HL-60 (cell line): ENCODE data around the gene PHF21A.

ENCODE experiments used
- DNase-seq, 2 experiments: peaks; one replicate each; pipeline ENCODE4 v3.0.0-alpha.2; 2010 to 2020; ENCODE audit warnings: low read depth in 1 of 2, low spot score in 1 of 2
- H3K27ac ChIP-seq: fragments of 250-450 bp; sonication (Bioruptor Pico); replicated peaks from 2 replicates; pipeline ENCODE4 v1.5.1; 2020; ENCODE audit warnings: mild to moderate bottlenecking, moderate library complexity
- H3K27me3 ChIP-seq: fragments of 250-450 bp; sonication (Bioruptor Pico); 2 replicates; pipeline ENCODE4 v1.5.1; 2021; ENCODE audit warnings: mild to moderate bottlenecking, moderate library complexity; ENCODE audit not compliant: insufficient read depth, poor library complexity, severe bottlenecking
- H3K4me3 ChIP-seq: replicated peaks from 2 replicates; pipeline ENCODE4 v1.5.1; 2011; ENCODE audit warnings: mild to moderate bottlenecking, control low read depth, low read length; ENCODE audit not compliant: insufficient read depth
- CTCF ChIP-seq: IDR thresholded peaks from one replicate; pipeline ENCODE4 v1.5.1; 2011; ENCODE audit warnings: low read length, control low read depth, inconsistent platforms; ENCODE audit not compliant: insufficient read depth
- GABPA ChIP-seq: IDR thresholded peaks from 2 replicates; pipeline ENCODE4 v1.6.1; 2012; ENCODE audit warnings: low read depth
- POLR2AphosphoS5 ChIP-seq: IDR thresholded peaks from 2 replicates; pipeline ENCODE4 v1.6.1; 2012; ENCODE audit warnings: low read depth
- REST ChIP-seq: IDR thresholded peaks from 2 replicates; pipeline ENCODE4 v1.6.1; 2012; ENCODE audit warnings: low read depth; ENCODE audit not compliant: insufficient replicate concordance
- SPI1 ChIP-seq: IDR thresholded peaks from 2 replicates; pipeline ENCODE4 v1.6.1; 2012; ENCODE audit warnings: low read depth, mild to moderate bottlenecking, borderline replicate concordance

Gene PHF21A

DNA sequence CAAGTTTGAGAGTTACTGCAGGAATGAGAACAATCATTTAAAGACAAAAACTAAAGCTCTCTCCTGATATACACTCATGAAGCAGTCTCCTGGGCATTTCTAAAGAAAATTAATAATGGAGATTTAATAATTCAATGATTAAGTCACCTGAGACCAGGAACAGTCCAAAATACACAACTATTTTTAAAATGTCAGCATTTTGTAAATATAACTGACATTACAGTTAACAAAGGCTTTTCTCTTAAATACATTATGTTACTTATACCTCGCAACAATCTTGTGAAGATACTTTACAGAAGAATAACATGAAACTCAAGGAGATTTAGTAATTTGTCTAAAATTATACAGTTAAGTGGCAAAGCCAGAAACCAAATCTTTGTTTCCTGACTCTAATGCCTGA, 111.2 kb downstream of the PHF21A start:
- H3K27me3 ChIP-seq: no peaks in the 10 kb centered on the region
- no peak overlapping the region for H3K27ac ChIP-seq
- no peak overlapping the region for H3K4me3 ChIP-seq
- no peak for DNase-seq
- TF ChIP-seq CTCF (no peak), SPI1 (no peak), GABPA (no peak), POLR2AphosphoS5 (no peak), REST (no peak)

DNA sequence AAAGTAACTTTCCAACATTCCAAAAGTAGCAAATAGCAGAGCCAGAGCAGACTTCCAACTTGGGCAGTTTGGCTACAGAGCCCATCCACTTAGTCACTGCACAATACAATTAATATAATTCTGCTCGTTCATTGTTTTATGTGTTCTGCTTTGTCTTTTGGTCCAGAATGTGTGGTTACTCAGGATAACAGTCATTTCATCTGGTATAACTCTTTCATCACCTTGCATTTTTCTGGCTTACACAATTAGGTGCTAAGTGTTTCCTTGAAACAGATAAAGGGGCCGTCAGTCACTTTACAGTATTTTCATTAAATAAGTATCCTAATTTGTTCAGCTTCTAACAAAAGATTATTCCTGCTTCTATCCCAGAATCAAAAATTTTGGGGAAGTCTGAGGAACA, 111.6 kb downstream of the PHF21A start:
- no peak overlapping the region for H3K4me3 ChIP-seq
- no peak overlapping the region for H3K27ac ChIP-seq

More for the DNA sequence above, 111.6 kb downstream of the PHF21A start:
- DNase-seq: no peak
- TF ChIP-seq GABPA: no peak
- no peak for TF ChIP-seq REST
- no peak for TF ChIP-seq POLR2AphosphoS5
- no peak for TF ChIP-seq CTCF
- TF ChIP-seq SPI1: no peak
- no peaks in the 10 kb centered on the region for H3K27me3 ChIP-seq
